Activated T-cell treated with anti-CD3 and anti-CD28 coated beads, Interleukin-2, amount 50 U/mL, for 48 hours (primary cell): Measurements from ENCODE around the gene SLC44A5.

Experiments used
- DNase-seq, 2 experiments: peaks; one replicate each; pipeline ENCODE4 v3.0.0-alpha.2; 2020

SLC44A5 gene

GRCh38 chr1:75170981-75171380, 439.9 kb downstream of the SLC44A5 start:
- DNase-seq: no peak

GRCh38 chr1:75170011-75170410, 440.9 kb downstream of the SLC44A5 start:
- no peak for DNase-seq

- no peak for DNase-seq
Measured at GRCh38 chr1:75166821-75167220, 444.1 kb downstream of the SLC44A5 start.

GRCh38 chr1:75165264-75165663, 445.6 kb downstream of the SLC44A5 start:
- DNase-seq: no peak

GRCh38 chr1:75159154-75159553, 451.8 kb downstream of the SLC44A5 start:
- no peak for DNase-seq
